ENCODE measurements around the gene MEPE. TPM values are rescaled to one million over a fixed set of nuclear protein-coding genes. Genes with fewer than 3 reads are reported as not detected.

Gene MEPE
- total and polyA plus RNA-seq, 2 of the 8 experiments (the other 6 are each of a cell fraction or from before 2014, with no cell fraction given), result not detected

DNA sequence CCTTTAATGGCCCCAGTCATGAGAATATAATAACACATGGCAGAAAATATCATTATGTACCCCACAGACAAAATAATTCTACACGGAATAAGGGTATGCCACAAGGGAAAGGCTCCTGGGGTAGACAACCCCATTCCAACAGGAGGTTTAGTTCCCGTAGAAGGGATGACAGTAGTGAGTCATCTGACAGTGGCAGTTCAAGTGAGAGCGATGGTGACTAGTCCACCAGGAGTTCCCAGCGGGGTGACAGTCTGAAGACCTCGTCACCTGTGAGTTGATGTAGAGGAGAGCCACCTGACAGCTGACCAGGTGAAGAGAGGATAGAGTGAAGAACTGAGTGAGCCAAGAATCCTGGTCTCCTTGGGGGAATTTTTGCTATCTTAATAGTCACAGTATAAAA lies 13.5 kb downstream of the MEPE start:
- H4K20me1 ChIP-seq (replicated peaks in 1 of 2; ENCODE audit: control insufficient read depth in 1 of 2, insufficient read depth in 2 of 2, low read length in 2 of 2), result no peaks in the 10 kb centered on the region
- no peak overlapping the region for H2BK20ac ChIP-seq (ENCODE audit: low read length)
- no peak for FAIRE-seq
- DNase-seq (ENCODE audit: low read depth in 1 of 2, low spot score in 2 of 2), result no peak
- no peaks in the 10 kb centered on the region for H3K79me2 ChIP-seq (ENCODE audit: control insufficient read depth in 1 of 2, insufficient read depth in 2 of 2, low read length in 2 of 2)
- POLR2A ChIA-PET (ENCODE audit: partially characterized antibody), result interaction anchor here (1.0 kb wide), 1 partner anchor 86 kb away, joined by 3 read pairs; no protein-coding TSS in a partner anchor
- no peak overlapping the region for H3K4me3 ChIP-seq (ENCODE audit: extremely low read depth in 1 of 4, insufficient read depth in 2 of 4, low read depth in 3 of 4, low read length in 4 of 4)
- no peak overlapping the region for H4K91ac ChIP-seq (replicated peaks; ENCODE audit: insufficient read length, low read length)
- H3K4ac ChIP-seq (replicated peaks; ENCODE audit: insufficient read length, low read depth, low read length), result no peak overlapping the region
- H3K36me3 ChIP-seq (ENCODE audit: control insufficient read depth in 2 of 4, insufficient read depth in 4 of 4, low read length in 3 of 4), result no peaks in the 10 kb centered on the region
- no peak overlapping the region for H2BK15ac ChIP-seq (ENCODE audit: low read length)
- no peak overlapping the region for H3K18ac ChIP-seq (ENCODE audit: extremely low read depth, low read length)
- no peaks in the 10 kb centered on the region for H3K23me2 ChIP-seq (ENCODE audit: low read depth, low read length)
- no peak overlapping the region for H3K4me2 ChIP-seq (ENCODE audit: insufficient read depth in 1 of 2, low read depth in 2 of 2, low read length in 2 of 2)
- CTCF ChIA-PET (ENCODE audit: partially characterized antibody), result interaction anchor here (0.7 to 5.8 kb wide), 6 partner anchors 140 to 582 kb away, joined by 3 to 49 read pairs (median 4); no protein-coding TSS in a partner anchor
- H3K9me3 ChIP-seq (ENCODE audit: insufficient read depth in 2 of 2, low read depth in 1 of 2, low read length in 1 of 2), result no peaks in the 10 kb centered on the region
- 86% methylated on average over 5 of the region's 5 CpGs; no CpG with 5 or more reads in 1 of the 2 experiments for WGBS, 2 experiments (ENCODE audit: extremely low coverage in 1 of 2, insufficient coverage in 1 of 2, insufficient read length in 1 of 2, insufficient replicate concordance in 2 of 2, low coverage in 1 of 2, low lambda C conversion rate in 2 of 2, missing lambda C conversion rate in 1 of 2)
- H3K79me1 ChIP-seq (ENCODE audit: low read depth, low read length), result no peaks in the 10 kb centered on the region
- no peak overlapping the region for H2BK5ac ChIP-seq (ENCODE audit: low read depth, low read length)
- H2AFZ ChIP-seq (ENCODE audit: low read length), result no peak overlapping the region
- H2BK12ac ChIP-seq (ENCODE audit: low read depth, low read length), result no peak overlapping the region
- H3K27ac ChIP-seq (ENCODE audit: low read depth, low read length), result no peak overlapping the region
- H4K8ac ChIP-seq (ENCODE audit: extremely low read depth, insufficient read depth, low read length), result no peak overlapping the region
- H3K9ac ChIP-seq (replicated peaks in 1 of 4; ENCODE audit: extremely low read depth in 1 of 4, low read depth in 3 of 4, low read length in 3 of 4), result no peak overlapping the region
- H3K56ac ChIP-seq (replicated peaks; ENCODE audit: insufficient read length, low read depth, low read length), result no peak overlapping the region
- no peak overlapping the region for H2AK5ac ChIP-seq (ENCODE audit: low read depth, low read length)
- H2BK120ac ChIP-seq (replicated peaks; ENCODE audit: low read depth, low read length), result no peak overlapping the region
- no peak overlapping the region for H4K5ac ChIP-seq (ENCODE audit: insufficient read length, low read depth, low read length)
- H3K14ac ChIP-seq (ENCODE audit: insufficient read length), result no peak overlapping the region
- no peaks in the 10 kb centered on the region for H3K27me3 ChIP-seq (replicated peaks in 1 of 4; ENCODE audit: control insufficient read depth in 3 of 4, extremely low read depth in 1 of 4, insufficient read depth in 3 of 4, low read length in 3 of 4)
- peaks cover 0 to 6% (median 2%) of the 10 kb centered on the region in 4 experiments; a peak in 4 of 7 replicates for H3K4me1 ChIP-seq (replicated peaks in 1 of 4; ENCODE audit: control insufficient read depth in 3 of 4, insufficient read depth in 4 of 4, low read length in 3 of 4)
- H3K23ac ChIP-seq (ENCODE audit: insufficient read length), result no peak overlapping the region
- TF ChIP-seq, protein P1, sequence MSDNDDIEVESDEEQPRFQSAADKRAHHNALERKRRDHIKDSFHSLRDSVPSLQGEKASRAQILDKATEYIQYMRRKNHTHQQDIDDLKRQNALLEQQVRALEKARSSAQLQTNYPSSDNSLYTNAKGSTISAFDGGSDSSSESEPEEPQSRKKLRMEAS (IDR thresholded peaks at IDR 0.05), result no peak
- TF ChIP-seq RFX5 (IDR thresholded peaks at IDR 0.05; ENCODE audit: borderline replicate concordance, low read depth, low read length) (no peak), PHF8 (conservative IDR thresholded peaks at IDR 0.05; ENCODE audit: low read depth, low read length) (no peak), BRCA1 (IDR thresholded peaks at IDR 0.05; ENCODE audit: low read depth, low read length) (no peak), MAFK (IDR thresholded peaks at IDR 0.05; ENCODE audit: low read depth, low read length) (no peak), SP2 (IDR thresholded peaks at IDR 0.05; ENCODE audit: low read length) (no peak), FOSL1 (IDR thresholded peaks at IDR 0.05; ENCODE audit: insufficient read depth, low read depth, low read length) (no peak), YY1 (IDR thresholded peaks at IDR 0.05; ENCODE audit: low read depth, low read length) (no peak), NRF1 (IDR thresholded peaks at IDR 0.05; ENCODE audit: low read depth, low read length) (no peak), SP1 (IDR thresholded peaks at IDR 0.05; ENCODE audit: low read depth, low read length) (no peak), HDAC2 (IDR thresholded peaks at IDR 0.05; ENCODE audit: borderline replicate concordance in 1 of 2, low read depth in 2 of 2, low read length in 2 of 2) (no peak), SIRT6 (IDR thresholded peaks at IDR 0.05; ENCODE audit: low read length) (no peak)
- TF ChIP-seq, protein P2, sequence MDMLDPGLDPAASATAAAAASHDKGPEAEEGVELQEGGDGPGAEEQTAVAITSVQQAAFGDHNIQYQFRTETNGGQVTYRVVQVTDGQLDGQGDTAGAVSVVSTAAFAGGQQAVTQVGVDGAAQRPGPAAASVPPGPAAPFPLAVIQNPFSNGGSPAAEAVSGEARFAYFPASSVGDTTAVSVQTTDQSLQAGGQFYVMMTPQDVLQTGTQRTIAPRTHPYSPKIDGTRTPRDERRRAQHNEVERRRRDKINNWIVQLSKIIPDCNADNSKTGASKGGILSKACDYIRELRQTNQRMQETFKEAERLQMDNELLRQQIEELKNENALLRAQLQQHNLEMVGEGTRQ (IDR thresholded peaks at IDR 0.05; ENCODE audit: low read length), result no peak
